Measurements from ENCODE around the gene ACACB.

Gene ACACB

GRCh38 chr12:109241936-109242335, 125.5 kb downstream of the ACACB start:
- no peak overlapping the region for H3K27ac ChIP-seq
- no peak for DNase-seq (ENCODE audit: low read depth, low spot score)

GRCh38 chr12:109244073-109244472, 127.7 kb downstream of the ACACB start:
- H3K27ac ChIP-seq, result no peak overlapping the region
- no peak for DNase-seq (ENCODE audit: low read depth, low spot score)

GRCh38 chr12:109246221-109246620, 129.8 kb downstream of the ACACB start:
- no peak for DNase-seq (ENCODE audit: low read depth, low spot score)
- no peak overlapping the region for H3K27ac ChIP-seq

GRCh38 chr12:109247831-109248654, 131.7 kb downstream of the ACACB start:
- no peak for DNase-seq (ENCODE audit: low read depth, low spot score)
- H3K27ac ChIP-seq, result no peak overlapping the region

- DNase-seq (ENCODE audit: low read depth, low spot score), result no peak
- H3K27ac ChIP-seq, result no peak overlapping the region
Measured at GRCh38 chr12:109250523-109250922, 134.1 kb downstream of the ACACB start.

GRCh38 chr12:109252799-109253198, 136.4 kb downstream of the ACACB start:
- no peak overlapping the region for H3K27ac ChIP-seq
- DNase-seq (ENCODE audit: low read depth, low spot score), result no peak

- no peak for DNase-seq (ENCODE audit: low read depth, low spot score)
- H3K27ac ChIP-seq, result no peak overlapping the region
Measured at GRCh38 chr12:109253913-109254544, 137.6 kb downstream of the ACACB start.

- DNase-seq (ENCODE audit: low read depth, low spot score), result no peak
- H3K27ac ChIP-seq, result no peak overlapping the region
Measured at GRCh38 chr12:109255377-109255776, 139.0 kb downstream of the ACACB start.

GRCh38 chr12:109256011-109256410, 139.6 kb downstream of the ACACB start:
- H3K27ac ChIP-seq, result no peak overlapping the region
- DNase-seq (ENCODE audit: low read depth, low spot score), result no peak

- H3K27ac ChIP-seq, result no peak overlapping the region
- DNase-seq (ENCODE audit: low read depth, low spot score), result no peak
Measured at GRCh38 chr12:109258201-109258600, 141.8 kb downstream of the ACACB start.

- no peak overlapping the region for H3K27ac ChIP-seq
- no peak for DNase-seq (ENCODE audit: low read depth, low spot score)
Measured at GRCh38 chr12:109258607-109259544, 142.5 kb downstream of the ACACB start.

GRCh38 chr12:109259545-109259895, 143.1 kb downstream of the ACACB start:
- no peak for DNase-seq (ENCODE audit: low read depth, low spot score)

GRCh38 chr12:109261087-109261486, 144.7 kb downstream of the ACACB start:
- no peak overlapping the region for H3K27ac ChIP-seq
- DNase-seq (ENCODE audit: low read depth, low spot score), result no peak

More at GRCh38 chr12:109259545-109259895, 143.1 kb downstream of the ACACB start:
- H3K27ac ChIP-seq, result no peak overlapping the region

- no peak overlapping the region for H3K27ac ChIP-seq
- no peak for DNase-seq (ENCODE audit: low read depth, low spot score)
Measured at GRCh38 chr12:109261939-109262338, 145.6 kb downstream of the ACACB start.

- H3K27ac ChIP-seq, result no peak overlapping the region
- DNase-seq (ENCODE audit: low read depth, low spot score), result no peak
Measured at GRCh38 chr12:109263439-109263838, 147.1 kb downstream of the ACACB start.

- no peak overlapping the region for H3K27ac ChIP-seq
- no peak for DNase-seq (ENCODE audit: low read depth, low spot score)
Measured at GRCh38 chr12:109264095-109264942, 147.9 kb downstream of the ACACB start.

- H3K27ac ChIP-seq, result no peak overlapping the region
- DNase-seq (ENCODE audit: low read depth, low spot score), result no peak
Measured at GRCh38 chr12:109264943-109265650, 148.7 kb downstream of the ACACB start.

- DNase-seq (ENCODE audit: low read depth, low spot score), result no peak
Measured at GRCh38 chr12:109266106-109266879, 149.9 kb downstream of the ACACB start.

More at GRCh38 chr12:109266106-109266879, 149.9 kb downstream of the ACACB start:
- no peak overlapping the region for H3K27ac ChIP-seq

Data from epithelial cell of prostate (primary cell).